ENCODE data around the gene KDELR1. TPM values are rescaled to one million over a fixed set of nuclear protein-coding genes. Genes with fewer than 3 reads are reported as not detected.

KDELR1 gene
- total RNA-seq, 1 donor from 2014 or later, result 152 TPM

DNA sequence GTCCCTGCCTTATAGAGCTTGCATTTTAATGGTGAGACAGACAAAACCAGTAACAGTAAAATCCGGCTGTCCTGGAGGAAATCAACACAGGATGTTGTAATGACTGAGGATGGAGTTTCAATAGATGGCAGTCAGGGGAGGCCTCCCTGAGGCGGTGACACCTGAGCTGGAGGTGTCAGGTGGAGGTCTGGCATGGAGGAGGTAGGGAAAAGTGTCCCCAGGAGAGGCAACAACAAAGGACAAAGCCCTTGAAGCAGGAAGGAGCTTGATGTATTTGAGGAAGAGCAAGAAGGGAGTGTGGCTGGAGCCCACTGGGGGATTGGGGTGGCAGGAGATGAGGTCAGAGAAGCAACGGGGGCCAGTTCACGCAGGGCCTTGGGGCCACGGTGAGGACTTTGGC is 9.9 kb upstream of the KDELR1 start:
- peaks cover 13% of the 10 kb centered on the region for H3K27me3 ChIP-seq (ENCODE audit: control insufficient read depth, insufficient read depth, low read length)
- no peak overlapping the region for H3K4me3 ChIP-seq (ENCODE audit: low read depth, low read length)
- H3K36me3 ChIP-seq (ENCODE audit: control insufficient read depth, insufficient read depth, low read length), result no peaks in the 10 kb centered on the region
- no peak for DNase-seq (ENCODE audit: low read depth)
- TF ChIP-seq, protein P1, sequence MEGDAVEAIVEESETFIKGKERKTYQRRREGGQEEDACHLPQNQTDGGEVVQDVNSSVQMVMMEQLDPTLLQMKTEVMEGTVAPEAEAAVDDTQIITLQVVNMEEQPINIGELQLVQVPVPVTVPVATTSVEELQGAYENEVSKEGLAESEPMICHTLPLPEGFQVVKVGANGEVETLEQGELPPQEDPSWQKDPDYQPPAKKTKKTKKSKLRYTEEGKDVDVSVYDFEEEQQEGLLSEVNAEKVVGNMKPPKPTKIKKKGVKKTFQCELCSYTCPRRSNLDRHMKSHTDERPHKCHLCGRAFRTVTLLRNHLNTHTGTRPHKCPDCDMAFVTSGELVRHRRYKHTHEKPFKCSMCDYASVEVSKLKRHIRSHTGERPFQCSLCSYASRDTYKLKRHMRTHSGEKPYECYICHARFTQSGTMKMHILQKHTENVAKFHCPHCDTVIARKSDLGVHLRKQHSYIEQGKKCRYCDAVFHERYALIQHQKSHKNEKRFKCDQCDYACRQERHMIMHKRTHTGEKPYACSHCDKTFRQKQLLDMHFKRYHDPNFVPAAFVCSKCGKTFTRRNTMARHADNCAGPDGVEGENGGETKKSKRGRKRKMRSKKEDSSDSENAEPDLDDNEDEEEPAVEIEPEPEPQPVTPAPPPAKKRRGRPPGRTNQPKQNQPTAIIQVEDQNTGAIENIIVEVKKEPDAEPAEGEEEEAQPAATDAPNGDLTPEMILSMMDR (IDR thresholded peaks at IDR 0.05; ENCODE audit: insufficient read depth, low read length, poor library complexity, severe bottlenecking), result no peak

- no peak for DNase-seq (ENCODE audit: low read depth)
- no peak overlapping the region for H3K4me3 ChIP-seq (ENCODE audit: low read depth, low read length)
Measured at GRCh38 chr19:48400018-48400742, 8.8 kb upstream of the KDELR1 start.

GRCh38 chr19:48398375-48399235 is 7.3 kb upstream of the KDELR1 start:
- no peak for DNase-seq (ENCODE audit: low read depth)
- Histone ChIP-seq H3K36me3 (ENCODE audit: control insufficient read depth, insufficient read depth, low read length) (no peaks in the 10 kb centered on the region), H3K27me3 (ENCODE audit: control insufficient read depth, insufficient read depth, low read length) (peaks cover 40% of the 10 kb centered on the region), H3K4me3 (ENCODE audit: low read depth, low read length) (peak overlapping the region; percentile 29)
- TF ChIP-seq, protein P1 (IDR thresholded peaks at IDR 0.05; ENCODE audit: insufficient read depth, low read length, poor library complexity, severe bottlenecking), result no peak

More at GRCh38 chr19:48400018-48400742, 8.8 kb upstream of the KDELR1 start:
- TF ChIP-seq, protein P1 (IDR thresholded peaks at IDR 0.05; ENCODE audit: insufficient read depth, low read length, poor library complexity, severe bottlenecking), result no peak
- Histone ChIP-seq H3K36me3 (ENCODE audit: control insufficient read depth, insufficient read depth, low read length) (no peaks in the 10 kb centered on the region), H3K27me3 (ENCODE audit: control insufficient read depth, insufficient read depth, low read length) (peaks cover 24% of the 10 kb centered on the region)

DNA sequence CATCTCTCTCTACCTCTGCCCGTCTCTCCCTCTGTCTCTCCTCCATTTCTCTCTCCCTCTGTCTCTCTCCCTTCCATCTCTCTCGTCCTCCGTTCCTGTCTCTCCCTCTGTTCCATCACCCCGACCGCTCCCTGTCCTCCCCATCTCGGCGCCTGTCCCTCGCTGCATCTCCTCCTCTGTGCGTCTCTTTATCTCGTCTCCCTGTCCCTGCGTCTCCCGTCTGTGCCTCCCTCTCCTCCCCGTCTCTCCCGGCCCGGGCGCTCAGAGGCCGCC is 6.7 kb upstream of the KDELR1 start:
- Histone ChIP-seq H3K27me3 (ENCODE audit: control insufficient read depth, insufficient read depth, low read length) (peaks cover 44% of the 10 kb centered on the region), H3K36me3 (ENCODE audit: control insufficient read depth, insufficient read depth, low read length) (no peaks in the 10 kb centered on the region), H3K4me3 (ENCODE audit: low read depth, low read length) (peak overlapping the region; percentile 29)
- no peak for DNase-seq (ENCODE audit: low read depth)
- TF ChIP-seq, protein P1 (IDR thresholded peaks at IDR 0.05; ENCODE audit: insufficient read depth, low read length, poor library complexity, severe bottlenecking), result no peak

- Histone ChIP-seq H3K36me3 (ENCODE audit: control insufficient read depth, insufficient read depth, low read length) (no peaks in the 10 kb centered on the region), H3K27me3 (ENCODE audit: control insufficient read depth, insufficient read depth, low read length) (peaks cover 44% of the 10 kb centered on the region), H3K4me3 (ENCODE audit: low read depth, low read length) (peak overlapping the region; percentile 29)
- TF ChIP-seq, protein P1 (IDR thresholded peaks at IDR 0.05; ENCODE audit: insufficient read depth, low read length, poor library complexity, severe bottlenecking), result no peak
- no peak for DNase-seq (ENCODE audit: low read depth)
Measured at GRCh38 chr19:48397263-48398101, 6.1 kb upstream of the KDELR1 start.

Measured in kidney epithelial cell (primary cell).